SH-SY5Y (cell line): Measurements from ENCODE around the gene PCIF1.

Experiments used
- GATA2 ChIP-seq: IDR thresholded peaks from 2 replicates; pipeline ENCODE4 v1.6.1; 2011; ENCODE audit warnings: mild to moderate bottlenecking, low read depth, low read length
- GATA3 ChIP-seq: IDR thresholded peaks from 2 replicates; pipeline ENCODE4 v1.6.1; 2011; ENCODE audit warnings: low read depth, mild to moderate bottlenecking, low read length, moderate library complexity

GRCh38 chr20:45902199-45902701, 32.2 kb upstream of the PCIF1 start:
- TF ChIP-seq GATA2 (no peak), GATA3 (no peak)
